Vagina (tissue), 2 donors: ENCODE data around the gene HS6ST3.

Experiments used
- CTCF ChIP-seq, 3 experiments: fragments of 450-650 bp in 2 of 3; fragments of 200-600 bp in 1 of 3; sonication (generic) in 1 of 3; IDR thresholded peaks; one replicate each; pipeline ENCODE4 v1.5.1; 2017 to 2019; ENCODE audit warnings: antibody characterized with exemption in 3 of 3, mild to moderate bottlenecking in 2 of 3, moderate library complexity in 2 of 3
- POLR2A ChIP-seq, 2 donors: fragments of 450-650 bp; IDR thresholded peaks; one replicate each; pipeline ENCODE4 v1.6.1; 2017; ENCODE audit warnings: antibody characterized with exemption in 2 of 2, mild to moderate bottlenecking in 2 of 2, moderate library complexity in 2 of 2
- POLR2AphosphoS5 ChIP-seq, 2 donors: sonication (generic); formaldehyde crosslinking; IDR thresholded peaks; one replicate each; pipeline ENCODE4 v1.9.0; 2017; ENCODE audit warnings: antibody characterized with exemption in 2 of 2, mild to moderate bottlenecking in 2 of 2, low read depth in 1 of 2; ENCODE audit not compliant: insufficient read depth in 1 of 2

GRCh38 chr13:96533408-96533807, 443.5 kb downstream of the HS6ST3 start:
- TF ChIP-seq CTCF (IDR thresholded peaks at IDR 0.05) (no peak), POLR2A (IDR thresholded peaks at IDR 0.05) (no peak), POLR2AphosphoS5 (IDR thresholded peaks at IDR 0.05; ENCODE audit: insufficient read depth in 1 of 2, low read depth in 1 of 2) (no peak)
